Smooth muscle cell (in vitro differentiated cells): ENCODE measurements around the gene EIF4G1. TPM values are rescaled to one million over a fixed set of nuclear protein-coding genes. Genes with fewer than 3 reads are reported as not detected.

Experiments used
- DNase-seq: peaks from one replicate; lab custom pipeline; 2025; ENCODE audit not compliant: unreplicated experiment; lab: John Stamatoyannopoulos, UW
- H2AFZ ChIP-seq: fragments of 200-600 bp; sonication (generic); 2 replicates; pipeline ENCODE4 v1.6.0; 2016; ENCODE audit warnings: antibody characterized with exemption, low read depth, mild to moderate bottlenecking
- H3F3A ChIP-seq: fragments of 200-600 bp; sonication (generic); 2 replicates; pipeline ENCODE4 v1.6.0; 2017; ENCODE audit warnings: antibody characterized with exemption, low read depth
- H3K27ac ChIP-seq: fragments of 200-600 bp; sonication (generic); 2 replicates; pipeline ENCODE4 v1.5.1; 2016; ENCODE audit warnings: low read depth, mild to moderate bottlenecking
- H3K27me3 ChIP-seq: fragments of 200-600 bp; sonication (generic); 2 replicates; pipeline ENCODE4 v1.6.1; 2016; ENCODE audit warnings: low read depth, mild to moderate bottlenecking
- H3K36me3 ChIP-seq: fragments of 200-600 bp; sonication (generic); 2 replicates; pipeline ENCODE4 v1.5.1; 2016; ENCODE audit warnings: low read depth
- H3K4me1 ChIP-seq: fragments of 200-600 bp; sonication (generic); 2 replicates; pipeline ENCODE4 v1.5.1; 2016; ENCODE audit warnings: low read depth
- H3K4me2 ChIP-seq: fragments of 200-600 bp; sonication (generic); 2 replicates; pipeline ENCODE4 v1.6.0; 2016; ENCODE audit warnings: mild to moderate bottlenecking
- H3K4me3 ChIP-seq: fragments of 200-600 bp; sonication (generic); 2 replicates; pipeline ENCODE4 v1.5.1; 2016; ENCODE audit warnings: mild to moderate bottlenecking
- H3K79me2 ChIP-seq: fragments of 200-600 bp; sonication (generic); 2 replicates; pipeline ENCODE4 v1.6.0; 2016; ENCODE audit warnings: low read depth, mild to moderate bottlenecking
- H3K9ac ChIP-seq: fragments of 200-600 bp; sonication (generic); 2 replicates; pipeline ENCODE4 v1.6.0; 2016; ENCODE audit warnings: low read depth
- H3K9me3 ChIP-seq: fragments of 200-600 bp; sonication (generic); replicated peaks from 2 replicates; pipeline ENCODE4 v1.5.1; 2016; ENCODE audit warnings: low read depth
- H4K20me1 ChIP-seq: fragments of 200-600 bp; sonication (generic); 2 replicates; pipeline ENCODE4 v1.6.0; 2016; ENCODE audit warnings: low read depth
- CTCF ChIP-seq: fragments of 200-600 bp; sonication (generic); IDR thresholded peaks from 2 replicates; pipeline ENCODE4 v1.5.1; 2017; ENCODE audit warnings: borderline replicate concordance, mild to moderate bottlenecking, antibody characterized with exemption; ENCODE audit not compliant: insufficient read depth, poor library complexity, severe bottlenecking
- WGBS: methylation state at CpG from one replicate; pipeline ENCODE4 v1.1.7; 2016; ENCODE audit warnings: low lambda C conversion rate; 5-methylcytosine and 5-hydroxymethylcytosine counted together
- polyA plus RNA-seq: library from polyadenylated mRNA; unstranded; fragments of >200 nt; fragmentation: Nextera tagmentation; extraction: Ambion mirVana; gene quantifications from 2 replicates; pipeline ENCODE4 v1.2.1, GENCODE V29; 2016
- total RNA-seq: library from RNA; depleted of rRNA; stranded (reverse); fragments of >200 nt; gene quantifications from 2 replicates; pipeline ENCODE4 v1.2.3, GENCODE V29; 2014

Gene EIF4G1
- total and polyA plus RNA-seq, 2 experiments from 2014 or later: 171 to 198 TPM

- no peaks in the 10 kb centered on the region for H3K36me3 ChIP-seq
- peak overlapping the region; percentile 96 for H3K4me3 ChIP-seq
- peak overlapping the region; percentile 95 for H3K27ac ChIP-seq
- peaks cover 60% of the 10 kb centered on the region for H3K79me2 ChIP-seq
- H4K20me1 ChIP-seq: peaks cover 61% of the 10 kb centered on the region
- H3K9me3 ChIP-seq: no peaks in the 10 kb centered on the region
- no peaks in the 10 kb centered on the region for H3K27me3 ChIP-seq
- H3F3A ChIP-seq: peaks cover 22% of the 10 kb centered on the region
- 39% methylated on average over 16 of the region's 16 CpGs for WGBS
- H3K4me2 ChIP-seq: peak overlapping the region; percentile 96
- TF ChIP-seq CTCF: no peak
- no peak overlapping the region for H2AFZ ChIP-seq
- DNase-seq: no peak
- peak overlapping the region; percentile 97 for H3K9ac ChIP-seq
- peaks cover 22% of the 10 kb centered on the region for H3K4me1 ChIP-seq
Measured at GRCh38 chr3:184315871-184316661, 1.7 kb downstream of the EIF4G1 start.

GRCh38 chr3:184316792-184317191 lies 2.4 kb downstream of the EIF4G1 start:
- Histone ChIP-seq H3F3A (peaks cover 22% of the 10 kb centered on the region), H3K4me3 (peak overlapping the region; percentile 96), H3K36me3 (no peaks in the 10 kb centered on the region), H3K4me1 (peaks cover 22% of the 10 kb centered on the region), H3K4me2 (peak overlapping the region; percentile 96), H3K27ac (peak overlapping the region; percentile 95), H3K27me3 (no peaks in the 10 kb centered on the region), H2AFZ (no peak overlapping the region), H4K20me1 (peaks cover 68% of the 10 kb centered on the region), H3K9ac (peak overlapping the region; percentile 97), H3K79me2 (peaks cover 67% of the 10 kb centered on the region), H3K9me3 (no peaks in the 10 kb centered on the region)
- 87% methylated on average over 7 of the region's 7 CpGs for WGBS
- TF ChIP-seq CTCF: no peak
- no peak for DNase-seq

GRCh38 chr3:184317201-184317600 lies 2.8 kb downstream of the EIF4G1 start:
- Histone ChIP-seq H3F3A (peaks cover 22% of the 10 kb centered on the region), H3K79me2 (peaks cover 71% of the 10 kb centered on the region), H3K27ac (peak overlapping the region; percentile 95), H3K4me1 (peaks cover 22% of the 10 kb centered on the region), H3K4me3 (peak overlapping the region; percentile 96), H3K36me3 (no peaks in the 10 kb centered on the region), H2AFZ (no peak overlapping the region), H4K20me1 (peaks cover 72% of the 10 kb centered on the region), H3K4me2 (peak overlapping the region; percentile 96), H3K27me3 (no peaks in the 10 kb centered on the region), H3K9me3 (no peaks in the 10 kb centered on the region), H3K9ac (no peak overlapping the region)
- no peak for TF ChIP-seq CTCF
- no peak for DNase-seq
- WGBS: 95% methylated on average over 5 of the region's 5 CpGs

- Histone ChIP-seq H3K36me3 (peaks cover 18% of the 10 kb centered on the region), H4K20me1 (peaks cover 100% of the 10 kb centered on the region), H3K4me1 (peaks cover 22% of the 10 kb centered on the region), H3F3A (peaks cover 22% of the 10 kb centered on the region), H2AFZ (no peak overlapping the region), H3K79me2 (peaks cover 91% of the 10 kb centered on the region), H3K4me2 (peak overlapping the region; percentile 80), H3K4me3 (no peak overlapping the region), H3K9me3 (no peaks in the 10 kb centered on the region), H3K9ac (peak overlapping the region; percentile 47), H3K27me3 (no peaks in the 10 kb centered on the region), H3K27ac (peak overlapping the region; percentile 95)
- no peak for TF ChIP-seq CTCF
- DNase-seq: peak; percentile 63
- WGBS: 4% methylated on average over 4 of the region's 4 CpGs
Measured at GRCh38 chr3:184320104-184320445, 5.7 kb downstream of the EIF4G1 start.
